ENCODE results near the gene CYREN.
"Not testable (repeated sequence)": the region's sequence is repeated elsewhere in the genome, so short reads cannot be mapped to it uniquely, and the experiment has no call there.

CYREN gene

GRCh38 chr7:135170274-135170997 is at the start of gene CYREN:
TSS of gene CYREN (minus strand) at chr7:135170707. CDS start at chr7:135168922, 1,785 bp downstream.
- TF ChIP-seq CTCF (IDR thresholded peaks at IDR 0.05) = peak; percentile 72
- Histone ChIP-seq H3K4me1 (ENCODE audit: control insufficient read depth in 1 of 2, insufficient read depth in 1 of 2, low read depth in 1 of 2, low read length in 1 of 2) (peaks cover 59 to 66% of the 10 kb centered on the region in 2 experiments), H3K27ac (peak within 1 kb of the TSS; percentile 93), H3K4me3 (ENCODE audit: low read depth in 1 of 2, low read length in 1 of 2) (peak within 1 kb of the TSS; percentile 77 to 86), H3K36me3 (peaks cover 31% of the 10 kb centered on the region), H3K27me3 (no peaks in the 10 kb centered on the region), H3K9me3 (no peaks in the 10 kb centered on the region)

GRCh38 chr7:135217645-135218509 is 47.4 kb upstream of the CYREN start:
- TF ChIP-seq CTCF (IDR thresholded peaks at IDR 0.05) = no peak
- Histone ChIP-seq H3K27me3 (no peaks in the 10 kb centered on the region), H3K4me1 (ENCODE audit: control insufficient read depth in 1 of 2, insufficient read depth in 1 of 2, low read depth in 1 of 2, low read length in 1 of 2) (no peaks in the 10 kb centered on the region), H3K9me3 (no peaks in the 10 kb centered on the region), H3K4me3 (ENCODE audit: low read depth in 1 of 2, low read length in 1 of 2) (no peak overlapping the region), H3K27ac (no peak overlapping the region), H3K36me3 (no peaks in the 10 kb centered on the region)

GRCh38 chr7:135215698-135216097 is 45.2 kb upstream of the CYREN start:
- H3K36me3 ChIP-seq = no peaks in the 10 kb centered on the region
- no peak for TF ChIP-seq CTCF (IDR thresholded peaks at IDR 0.05)

GRCh38 chr7:135215180-135215579 is 44.7 kb upstream of the CYREN start:
- no peak overlapping the region for H3K27ac ChIP-seq
- H3K4me1 ChIP-seq (ENCODE audit: control insufficient read depth in 1 of 2, insufficient read depth in 1 of 2, low read depth in 1 of 2, low read length in 1 of 2) = peaks cover 12 to 13% of the 10 kb centered on the region in 2 experiments
- no peak for TF ChIP-seq CTCF (IDR thresholded peaks at IDR 0.05)
- no peak overlapping the region for H3K4me3 ChIP-seq (ENCODE audit: low read depth in 1 of 2, low read length in 1 of 2)
- no peaks in the 10 kb centered on the region for H3K36me3 ChIP-seq
- no peaks in the 10 kb centered on the region for H3K9me3 ChIP-seq
- H3K27me3 ChIP-seq = no peaks in the 10 kb centered on the region

More at GRCh38 chr7:135215698-135216097, 45.2 kb upstream of the CYREN start:
- no peaks in the 10 kb centered on the region for H3K27me3 ChIP-seq
- H3K27ac ChIP-seq = no peak overlapping the region
- H3K4me1 ChIP-seq (ENCODE audit: control insufficient read depth in 1 of 2, insufficient read depth in 1 of 2, low read depth in 1 of 2, low read length in 1 of 2) = peaks cover 7 to 8% of the 10 kb centered on the region in 2 experiments
- no peaks in the 10 kb centered on the region for H3K9me3 ChIP-seq
- H3K4me3 ChIP-seq (ENCODE audit: low read depth in 1 of 2, low read length in 1 of 2) = no peak overlapping the region

GRCh38 chr7:135213831-135214230 is 43.3 kb upstream of the CYREN start:
- no peaks in the 10 kb centered on the region for H3K9me3 ChIP-seq
- H3K27me3 ChIP-seq = no peaks in the 10 kb centered on the region
- no peaks in the 10 kb centered on the region for H3K36me3 ChIP-seq
- peaks cover 23 to 26% of the 10 kb centered on the region in 2 experiments for H3K4me1 ChIP-seq (ENCODE audit: control insufficient read depth in 1 of 2, insufficient read depth in 1 of 2, low read depth in 1 of 2, low read length in 1 of 2)
- H3K4me3 ChIP-seq (ENCODE audit: low read depth in 1 of 2, low read length in 1 of 2) = no peak overlapping the region
- H3K27ac ChIP-seq = no peak overlapping the region
- TF ChIP-seq CTCF (IDR thresholded peaks at IDR 0.05) = no peak

GRCh38 chr7:135211946-135212685 is 41.6 kb upstream of the CYREN start:
- Histone ChIP-seq H3K4me1 (ENCODE audit: control insufficient read depth in 1 of 2, insufficient read depth in 1 of 2, low read depth in 1 of 2, low read length in 1 of 2) (peaks cover 28 to 34% of the 10 kb centered on the region in 2 experiments), H3K27ac (peak overlapping the region; percentile 89), H3K4me3 (ENCODE audit: low read depth in 1 of 2, low read length in 1 of 2) (peak overlapping the region; percentile 76 to 86)
- not testable (repeated sequence) for H3K36me3 ChIP-seq, H3K9me3 ChIP-seq, H3K27me3 ChIP-seq

All from neutrophil (primary cell).